PC-3 (cell line): Measurements from ENCODE around the gene CLMN. TPM values are rescaled to one million over a fixed set of nuclear protein-coding genes. Genes with fewer than 3 reads are reported as not detected.

Experiments
- ATAC-seq: fragments of 200-7000 bp; cut with Tn5 transposase; 2 replicates; pipeline ENCODE4 v1.9.1; 2020; ENCODE audit warnings: mild to moderate bottlenecking, moderate library complexity
- BruUV-seq: library from RNA; stranded (reverse); fragments of 400-500 nt; replicated peaks from 2 replicates; lab custom pipeline; 2021; lab: Mats Ljungman, UMichigan
- CTCF ChIA-PET: fragments of 300-600 bp; sonication (Branson Sonifier 250); formaldehyde crosslinking; loops from one replicate; lab custom pipeline; 2022; ENCODE audit warnings: antibody characterized with exemption; lab: Charles Lee
- POLR2A ChIA-PET: fragments of 300-600 bp; sonication (Branson Sonifier 250); formaldehyde crosslinking; loops from one replicate; lab custom pipeline; 2022; ENCODE audit warnings: antibody characterized with exemption; ENCODE audit not compliant: unreplicated experiment; lab: Charles Lee
- DNase-seq: peaks from one replicate; pipeline ENCODE4 v3.0.0-alpha.2; 2015
- H2AFZ ChIP-seq: fragments of 300-600 bp; sonication (generic); 2 replicates; pipeline ENCODE4 v1.6.0; 2016; ENCODE audit warnings: antibody characterized with exemption, low read length
- H3F3A ChIP-seq: fragments of 300-600 bp; sonication (generic); one replicate; pipeline ENCODE4 v1.6.0; 2017; ENCODE audit warnings: antibody characterized with exemption, low read length, control low read depth, mild to moderate bottlenecking; ENCODE audit not compliant: unreplicated experiment
- H3K27ac ChIP-seq: fragments of 300-600 bp; sonication (generic); 2 replicates; pipeline ENCODE4 v1.5.1; 2016; ENCODE audit warnings: mild to moderate bottlenecking, low read length
- H3K27me3 ChIP-seq: fragments of 300-600 bp; sonication (generic); 2 replicates; pipeline ENCODE4 v1.6.1; 2016; ENCODE audit warnings: low read length, mixed read lengths
- H3K36me3 ChIP-seq: fragments of 300-600 bp; sonication (generic); 2 replicates; pipeline ENCODE4 v1.6.1; 2016; ENCODE audit warnings: low read depth, mixed run types, low read length, mixed read lengths
- H3K4me1 ChIP-seq: fragments of 300-600 bp; sonication (generic); 2 replicates; pipeline ENCODE4 v1.5.1; 2016; ENCODE audit warnings: low read length; ENCODE audit not compliant: insufficient read depth
- H3K4me2 ChIP-seq: fragments of 300-600 bp; sonication (generic); 2 replicates; pipeline ENCODE4 v1.6.0; 2016; ENCODE audit warnings: low read length
- H3K4me3 ChIP-seq: fragments of 300-600 bp; sonication (generic); 2 replicates; pipeline ENCODE4 v1.5.1; 2016; ENCODE audit warnings: mild to moderate bottlenecking, low read length, mixed read lengths
- H3K79me2 ChIP-seq: fragments of 300-600 bp; sonication (generic); 2 replicates; pipeline ENCODE4 v1.6.1; 2017; ENCODE audit warnings: low read length, mixed read lengths
- H3K9ac ChIP-seq: fragments of 300-600 bp; sonication (generic); 2 replicates; pipeline ENCODE4 v1.6.0; 2016; ENCODE audit warnings: mild to moderate bottlenecking, low read length
- H3K9me2 ChIP-seq: fragments of 300-600 bp; sonication (generic); replicated peaks from 2 replicates; pipeline ENCODE4 v1.6.1; 2016; ENCODE audit warnings: mixed run types, low read length, mixed read lengths
- H3K9me3 ChIP-seq: fragments of 300-600 bp; sonication (generic); 2 replicates; pipeline ENCODE4 v1.6.1; 2016; ENCODE audit warnings: low read length, mixed read lengths
- H4K20me1 ChIP-seq: fragments of 300-600 bp; sonication (generic); 2 replicates; pipeline ENCODE4 v1.6.1; 2016; ENCODE audit warnings: low read length, mixed read lengths
- EZH2 ChIP-seq: fragments of 300-600 bp; sonication (generic); IDR thresholded peaks from one replicate; pipeline ENCODE4 v1.6.1; 2017; ENCODE audit warnings: antibody characterized with exemption, mild to moderate bottlenecking, low read length; ENCODE audit not compliant: unreplicated experiment
- EZH2phosphoT487 ChIP-seq: fragments of 300-600 bp; sonication (generic); IDR thresholded peaks from 2 replicates; pipeline ENCODE4 v1.6.1; 2018; ENCODE audit warnings: mild to moderate bottlenecking, antibody characterized with exemption, low read length, borderline replicate concordance
- intact Hi-C: fragments of 100-400 bp; cut with micrococcal nuclease; formaldehyde crosslinking; loops from 2 replicates; pipeline ENCODE4 v1.9.0; 2023
- total RNA-seq: library from RNA; depleted of rRNA; stranded (reverse); fragments of >200 nt; gene quantifications from 2 replicates; pipeline ENCODE4 v1.2.3, GENCODE V29; 2014
- TF ChIP-seq, protein P1 (sequence below): fragments of 300-600 bp; sonication (generic); conservative IDR thresholded peaks from 2 replicates; pipeline ENCODE4 v1.5.1; 2017; ENCODE audit warnings: antibody characterized with exemption, low read depth, mild to moderate bottlenecking, low read length

The CLMN gene
- total RNA-seq, 1 experiment from 2014 or later, result 3.5 TPM

DNA sequence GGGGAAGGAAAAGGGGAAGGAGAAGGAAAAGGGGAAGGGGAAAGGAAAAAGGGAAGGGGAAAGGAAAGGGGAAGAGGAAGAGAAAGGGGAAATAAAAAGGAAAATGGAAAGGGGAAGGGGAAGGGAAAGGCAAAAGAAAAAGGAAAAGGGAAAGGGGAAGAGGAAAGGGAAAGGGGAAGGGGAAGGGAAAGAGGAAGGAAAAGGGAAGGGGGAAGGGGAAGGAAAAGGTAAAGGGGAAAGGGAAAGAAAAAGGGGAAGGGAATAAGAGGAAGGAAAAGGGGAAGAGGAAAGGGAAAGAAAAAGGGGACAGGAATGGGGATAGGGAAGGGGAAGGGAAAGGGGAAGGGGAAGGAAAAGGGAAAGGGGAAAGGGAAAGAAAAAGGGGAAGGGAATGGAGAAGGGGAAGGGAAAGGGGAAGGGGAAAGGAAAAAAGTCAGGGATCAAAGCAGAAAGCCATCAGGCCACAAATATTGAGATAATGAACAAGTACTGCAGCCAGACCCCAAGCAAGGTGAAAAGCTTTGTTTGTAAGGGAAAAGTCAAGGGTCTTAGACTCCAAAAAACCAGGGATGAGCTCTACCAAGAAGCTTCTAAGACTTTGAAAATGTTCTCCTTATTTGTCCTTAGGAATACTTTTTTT, 182.4 kb downstream of the CLMN start:
- Histone ChIP-seq H3K9me3 (no peaks in the 10 kb centered on the region), H3K9me2 (no peaks in the 10 kb centered on the region), H3K4me2 (no peak overlapping the region), H3K27ac (no peak overlapping the region), H2AFZ (no peak overlapping the region), H3K9ac (no peak overlapping the region), H3K36me3 (peaks cover 5% of the 10 kb centered on the region), H3K4me1 (peaks cover 8% of the 10 kb centered on the region; the same call in 1 of the 2 replicates), H3K79me2 (peaks cover 79% of the 10 kb centered on the region), H3K27me3 (no peaks in the 10 kb centered on the region), H3F3A (no peaks in the 10 kb centered on the region), H4K20me1 (0 out of 2 replicates have a peak, but pooled peaks cover 16% of the 10 kb centered on the region), H3K4me3 (no peak overlapping the region)
- ChIA-PET CTCF (no interaction called here), POLR2A (no interaction called here)
- ATAC-seq (no peak), DNase-seq (no peak)
- TF ChIP-seq EZH2phosphoT487, result no peak
- TF ChIP-seq, protein P1, sequence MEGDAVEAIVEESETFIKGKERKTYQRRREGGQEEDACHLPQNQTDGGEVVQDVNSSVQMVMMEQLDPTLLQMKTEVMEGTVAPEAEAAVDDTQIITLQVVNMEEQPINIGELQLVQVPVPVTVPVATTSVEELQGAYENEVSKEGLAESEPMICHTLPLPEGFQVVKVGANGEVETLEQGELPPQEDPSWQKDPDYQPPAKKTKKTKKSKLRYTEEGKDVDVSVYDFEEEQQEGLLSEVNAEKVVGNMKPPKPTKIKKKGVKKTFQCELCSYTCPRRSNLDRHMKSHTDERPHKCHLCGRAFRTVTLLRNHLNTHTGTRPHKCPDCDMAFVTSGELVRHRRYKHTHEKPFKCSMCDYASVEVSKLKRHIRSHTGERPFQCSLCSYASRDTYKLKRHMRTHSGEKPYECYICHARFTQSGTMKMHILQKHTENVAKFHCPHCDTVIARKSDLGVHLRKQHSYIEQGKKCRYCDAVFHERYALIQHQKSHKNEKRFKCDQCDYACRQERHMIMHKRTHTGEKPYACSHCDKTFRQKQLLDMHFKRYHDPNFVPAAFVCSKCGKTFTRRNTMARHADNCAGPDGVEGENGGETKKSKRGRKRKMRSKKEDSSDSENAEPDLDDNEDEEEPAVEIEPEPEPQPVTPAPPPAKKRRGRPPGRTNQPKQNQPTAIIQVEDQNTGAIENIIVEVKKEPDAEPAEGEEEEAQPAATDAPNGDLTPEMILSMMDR, result no peak
- TF ChIP-seq EZH2, result no peak
- intact Hi-C loops, result loop anchor here (2.0 kb wide), 1 partner anchor 14 kb away; no protein-coding TSS in a partner anchor
- no TSS peak for BruUV-seq

DNA sequence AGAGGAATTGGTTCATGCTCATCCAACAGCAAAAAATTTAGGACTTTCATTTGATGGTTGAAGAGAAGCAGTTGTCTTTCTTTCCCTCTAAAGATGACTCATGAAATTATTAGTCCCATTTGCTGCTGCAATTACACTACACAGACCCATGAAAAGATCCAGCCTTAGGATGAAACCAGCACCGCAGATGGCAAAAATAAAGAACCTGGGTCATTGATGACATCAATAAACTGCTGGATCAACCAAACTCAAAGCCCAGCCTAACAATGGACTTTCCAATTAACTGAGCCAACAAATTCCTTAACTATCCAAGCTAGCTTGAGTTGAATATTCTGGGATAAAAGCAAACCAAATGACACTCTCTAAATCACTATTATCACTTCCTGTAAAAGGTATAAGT, 183.1 kb downstream of the CLMN start:
- H3K27me3 ChIP-seq, result no peaks in the 10 kb centered on the region
- 0 out of 2 replicates have a peak, but pooled peaks cover 16% of the 10 kb centered on the region for H4K20me1 ChIP-seq
- ChIA-PET POLR2A (no interaction called here), CTCF (no interaction called here)
- H3K4me1 ChIP-seq, result peaks cover 8% of the 10 kb centered on the region; the same call in 1 of the 2 replicates
- H3K79me2 ChIP-seq, result peaks cover 73% of the 10 kb centered on the region
- no peak for ATAC-seq
- H3K9me3 ChIP-seq, result no peaks in the 10 kb centered on the region
- no peak overlapping the region for H3K9ac ChIP-seq
- no peaks in the 10 kb centered on the region for H3K9me2 ChIP-seq
- peaks cover 8% of the 10 kb centered on the region for H3K36me3 ChIP-seq
- H3K4me3 ChIP-seq, result no peak overlapping the region
- intact Hi-C loops, result loop anchor here (2.0 kb wide), 1 partner anchor 14 kb away; no protein-coding TSS in a partner anchor
- no peak for TF ChIP-seq EZH2
- TF ChIP-seq EZH2phosphoT487, result no peak
- TF ChIP-seq, protein P1, result no peak
- no peak overlapping the region for H3K4me2 ChIP-seq
- DNase-seq, result no peak
- no peak overlapping the region for H3K27ac ChIP-seq
- BruUV-seq, result no TSS peak
- H3F3A ChIP-seq, result no peaks in the 10 kb centered on the region
- no peak overlapping the region for H2AFZ ChIP-seq
